Psoas muscle (tissue), 8 donors: ENCODE measurements around the gene COQ8A. TPM values are rescaled to one million over a fixed set of nuclear protein-coding genes. Genes with fewer than 3 reads are reported as not detected.
A peak's percentile ranks its signal among the peaks of the same experiment; 100 is the strongest.

Experiments
- ATAC-seq, 4 donors: fragments of 200-7000 bp; cut with Tn5 transposase; one replicate each; pipeline ENCODE4 v1.9.1; 2020; ENCODE audit warnings: moderate library complexity in 3 of 4, mild to moderate bottlenecking in 2 of 4
- DNase-seq, 2 donors: peaks; one replicate each; pipeline ENCODE4 v3.0.0-alpha.2; 2020
- H3K27ac ChIP-seq: fragments of 200-600 bp; one replicate; pipeline ENCODE4 v1.8.0; 2022
- H3K27me3 ChIP-seq, 3 donors: fragments of 200-600 bp in 1 of 3; one replicate each; pipeline versions ENCODE4 v1.6.1 to v1.8.0; 2013 to 2022; ENCODE audit warnings: low read length in 2 of 3, mild to moderate bottlenecking in 2 of 3, moderate library complexity in 1 of 3; ENCODE audit not compliant: insufficient read depth in 3 of 3
- H3K36me3 ChIP-seq, 2 donors: fragments of 200-600 bp in 1 of 2; one replicate each; pipeline versions ENCODE4 v1.6.1 to v1.8.0; 2013 to 2022; ENCODE audit warnings: low read depth in 1 of 2, mild to moderate bottlenecking in 1 of 2, moderate library complexity in 1 of 2; ENCODE audit not compliant: insufficient read depth in 1 of 2
- H3K4me1 ChIP-seq: fragments of 200-600 bp; one replicate; pipeline ENCODE4 v1.8.0; 2022
- H3K4me3 ChIP-seq: fragments of 200-600 bp; one replicate; pipeline ENCODE4 v1.8.0; 2022; ENCODE audit warnings: mild to moderate bottlenecking
- H3K9me3 ChIP-seq: fragments of 200-600 bp; one replicate; pipeline ENCODE4 v1.8.0; 2022
- whole genome bisulfite sequencing, 3 donors: extraction: QIAGEN DNeasy Blood & Tissue Kit; methylation state at CpG; one replicate each; pipeline versions ENCODE4 v1.1.6 to v1.1.7; 2013; 5-methylcytosine and 5-hydroxymethylcytosine counted together
- intact Hi-C, 2 donors: fragments of 100-400 bp; cut with DNase I; formaldehyde crosslinking; loops; one replicate each; pipeline versions ENCODE4 v1.11.0 to v1.14.2; 2022
- polyA plus RNA-seq, 3 donors: library from polyadenylated mRNA; stranded (reverse); fragments of 200-250 nt; gene quantifications; one replicate each; pipeline ENCODE4 v1.2.3, GENCODE V29; 2013
- total RNA-seq, 4 donors: library from RNA; stranded (reverse); fragmentation: NEBNext Ultra II Directional in 2 of 4; extraction: Animal tissue kit (Norgen Biotek cat#: 25700) in 2 of 4; gene quantifications; one replicate each; pipeline versions ENCODE4 v1.2.1 to v1.2.4, GENCODE V29; 2021 to 2023
- TF ChIP-seq, protein P1 (sequence below): fragments of 200-600 bp; IDR thresholded peaks from one replicate; pipeline ENCODE4 v1.8.0; 2022; ENCODE audit warnings: antibody characterized with exemption
- donor health status: healthy with polysubstance abuse.
- donor health status: DM: no; HTN: no; CAD: no; lungs with moderate emphysema.
- donor health status: Bipolar disorder and iron deficiency.
- donor health status: healthy.
- donor health status: DM: yes; HTN: yes; CAD: no.
- donor health status: DM: no; HTN: no; CAD: no.
- donor health status: DM: no; HTN: no; CAD: no.
- donor health status: DM: yes; HTN: yes; CAD: no.

COQ8A gene
- total and polyA plus RNA-seq, 7 donors, result 134 to 1,432 (median 726) TPM

- WGBS, 3 donors, result 66 to 69% (median 67%) methylated on average over 19 to 21 of the region's 21 CpGs
- Histone ChIP-seq H3K4me1 (peaks cover 80% of the 10 kb centered on the region), H3K9me3 (no peaks in the 10 kb centered on the region), H3K4me3 (no peak overlapping the region), H3K27me3 (no peaks in the 10 kb centered on the region), H3K36me3 (peaks cover 0 to 24% of the 10 kb centered on the region in 2 donors), H3K27ac (peak overlapping the region; percentile 74)
- DNase-seq (peak in 1 of 2 donors; percentile 64), ATAC-seq (no peak)
- intact Hi-C loops, result no loop called here
- TF ChIP-seq, protein P1, sequence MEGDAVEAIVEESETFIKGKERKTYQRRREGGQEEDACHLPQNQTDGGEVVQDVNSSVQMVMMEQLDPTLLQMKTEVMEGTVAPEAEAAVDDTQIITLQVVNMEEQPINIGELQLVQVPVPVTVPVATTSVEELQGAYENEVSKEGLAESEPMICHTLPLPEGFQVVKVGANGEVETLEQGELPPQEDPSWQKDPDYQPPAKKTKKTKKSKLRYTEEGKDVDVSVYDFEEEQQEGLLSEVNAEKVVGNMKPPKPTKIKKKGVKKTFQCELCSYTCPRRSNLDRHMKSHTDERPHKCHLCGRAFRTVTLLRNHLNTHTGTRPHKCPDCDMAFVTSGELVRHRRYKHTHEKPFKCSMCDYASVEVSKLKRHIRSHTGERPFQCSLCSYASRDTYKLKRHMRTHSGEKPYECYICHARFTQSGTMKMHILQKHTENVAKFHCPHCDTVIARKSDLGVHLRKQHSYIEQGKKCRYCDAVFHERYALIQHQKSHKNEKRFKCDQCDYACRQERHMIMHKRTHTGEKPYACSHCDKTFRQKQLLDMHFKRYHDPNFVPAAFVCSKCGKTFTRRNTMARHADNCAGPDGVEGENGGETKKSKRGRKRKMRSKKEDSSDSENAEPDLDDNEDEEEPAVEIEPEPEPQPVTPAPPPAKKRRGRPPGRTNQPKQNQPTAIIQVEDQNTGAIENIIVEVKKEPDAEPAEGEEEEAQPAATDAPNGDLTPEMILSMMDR, result no peak
Observed at GRCh38 chr1:226976978-226977642, 37.0 kb downstream of the COQ8A start.

- intact Hi-C loops, result no loop called here
- no peaks in the 10 kb centered on the region for H3K27me3 ChIP-seq
- H3K4me3 ChIP-seq, result no peak overlapping the region
- H3K4me1 ChIP-seq, result peaks cover 82% of the 10 kb centered on the region
- peak overlapping the region; percentile 74 for H3K27ac ChIP-seq
- TF ChIP-seq, protein P1, result no peak
- ATAC-seq (no peak), DNase-seq (no peak)
- H3K36me3 ChIP-seq, result peaks cover 0 to 32% of the 10 kb centered on the region in 2 donors
- no peaks in the 10 kb centered on the region for H3K9me3 ChIP-seq
- 82 to 87% (median 82%) methylated on average over 20 of the region's 20 CpGs for WGBS, 3 donors
Observed at GRCh38 chr1:226977643-226978431, 37.7 kb downstream of the COQ8A start.

DNA sequence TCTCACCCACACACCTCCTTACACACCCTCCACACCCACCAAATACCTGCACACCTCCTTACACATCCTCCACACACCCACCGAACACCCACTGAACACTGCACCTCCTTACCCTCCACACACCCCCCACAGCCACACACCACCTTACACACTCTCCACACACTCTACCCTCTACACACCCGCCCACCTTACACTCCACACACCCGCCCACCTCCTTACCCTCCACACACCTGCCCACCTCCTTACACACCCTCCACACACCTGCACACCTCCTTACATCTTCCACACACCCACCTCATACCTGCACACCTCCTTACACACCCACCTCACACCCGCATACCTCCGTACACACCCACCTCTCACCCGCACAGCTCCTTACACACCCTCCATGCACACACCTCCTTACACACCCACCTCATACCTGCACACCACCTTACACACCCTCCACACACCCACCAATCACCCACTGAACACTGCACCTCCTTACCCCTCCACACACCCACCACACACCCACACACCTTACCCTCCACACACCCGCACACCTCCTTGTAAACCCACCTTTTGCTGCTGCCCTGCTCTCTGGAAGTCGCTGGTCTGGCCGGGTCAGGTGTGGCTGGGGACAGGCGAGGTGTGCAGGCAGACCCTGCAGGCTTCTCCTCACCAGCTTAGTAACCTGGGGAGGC lies 38.5 kb downstream of the COQ8A start:
- intact Hi-C loops, result no loop called here
- DNase-seq (no peak), ATAC-seq (no peak)
- peak overlapping the region; percentile 85 for H3K27ac ChIP-seq
- 60 to 86% (median 80%) methylated on average over 5 to 10 of the region's 10 CpGs for WGBS, 3 donors
- TF ChIP-seq, protein P1, result no peak
- no peaks in the 10 kb centered on the region for H3K9me3 ChIP-seq
- H3K4me3 ChIP-seq, result peak overlapping the region; percentile 12
- H3K27me3 ChIP-seq, result no peaks in the 10 kb centered on the region
- peaks cover 82% of the 10 kb centered on the region for H3K4me1 ChIP-seq
- peaks cover 0 to 39% of the 10 kb centered on the region in 2 donors for H3K36me3 ChIP-seq

GRCh38 chr1:226979115-226979516 lies 39.0 kb downstream of the COQ8A start:
- peaks cover 82% of the 10 kb centered on the region for H3K4me1 ChIP-seq
- 36 to 54% (median 45%) methylated on average over 14 to 15 of the region's 15 CpGs for WGBS, 3 donors
- no peaks in the 10 kb centered on the region for H3K9me3 ChIP-seq
- H3K36me3 ChIP-seq, result peaks cover 0 to 44% of the 10 kb centered on the region in 2 donors
- intact Hi-C loops, result no loop called here
- H3K27ac ChIP-seq, result peak overlapping the region; percentile 85
- peak overlapping the region; percentile 12 for H3K4me3 ChIP-seq
- H3K27me3 ChIP-seq, result no peaks in the 10 kb centered on the region
- TF ChIP-seq, protein P1, result no peak
- no peak for DNase-seq
- peak in 2 of 4 donors; percentile 0 for ATAC-seq
